Measurements from ENCODE around the gene IFT80.
"Not testable (repeated sequence)": the region's sequence is repeated elsewhere in the genome, so short reads cannot be mapped to it uniquely, and the experiment has no call there.

The IFT80 gene

DNA sequence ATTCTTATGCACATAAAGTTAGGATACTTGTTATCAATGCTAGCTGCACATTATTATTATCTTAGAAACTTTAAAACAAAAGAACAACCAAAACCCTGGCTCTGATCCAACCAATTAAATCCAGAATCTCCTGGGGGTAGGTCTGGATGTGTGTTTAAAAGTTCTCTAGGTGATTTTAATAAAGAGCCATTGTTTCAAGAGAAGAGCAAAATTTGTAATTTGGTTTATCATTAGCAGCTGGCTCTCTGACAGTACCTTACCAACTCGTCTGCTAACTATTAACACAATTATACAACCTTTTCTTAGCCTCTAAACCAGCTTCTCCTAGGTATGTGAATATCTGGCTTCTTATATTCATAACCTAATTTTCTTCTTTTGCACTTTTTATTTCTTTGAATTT lies 68.9 kb downstream of the IFT80 start:
- Histone ChIP-seq H3K4me2 (ENCODE audit: low read length) (no peak overlapping the region), H3F3A (ENCODE audit: insufficient read depth, low read length) (no peaks in the 10 kb centered on the region), H3K4me1 (ENCODE audit: insufficient read depth, low read length, severe bottlenecking) (no peaks in the 10 kb centered on the region), H3K9ac (ENCODE audit: low read length) (no peak overlapping the region), H3K79me2 (ENCODE audit: insufficient read depth, low read length) (no peaks in the 10 kb centered on the region), H3K9me2 (ENCODE audit: low read depth, low read length) (no peaks in the 10 kb centered on the region), H3K36me3 (ENCODE audit: insufficient read depth, low read length) (no peaks in the 10 kb centered on the region), H4K20me1 (ENCODE audit: insufficient read depth, low read length) (no peaks in the 10 kb centered on the region), H3K27me3 (ENCODE audit: insufficient read depth, low read length) (no peaks in the 10 kb centered on the region), H3K27ac (ENCODE audit: low read depth, low read length, poor library complexity, severe bottlenecking) (no peak overlapping the region), H2AFZ (ENCODE audit: low read length) (no peak overlapping the region), H3K4me3 (ENCODE audit: low read depth, low read length, poor library complexity, severe bottlenecking) (no peak overlapping the region), H3K9me3 (ENCODE audit: low read length) (no peaks in the 10 kb centered on the region)
- TF ChIP-seq, protein P1, sequence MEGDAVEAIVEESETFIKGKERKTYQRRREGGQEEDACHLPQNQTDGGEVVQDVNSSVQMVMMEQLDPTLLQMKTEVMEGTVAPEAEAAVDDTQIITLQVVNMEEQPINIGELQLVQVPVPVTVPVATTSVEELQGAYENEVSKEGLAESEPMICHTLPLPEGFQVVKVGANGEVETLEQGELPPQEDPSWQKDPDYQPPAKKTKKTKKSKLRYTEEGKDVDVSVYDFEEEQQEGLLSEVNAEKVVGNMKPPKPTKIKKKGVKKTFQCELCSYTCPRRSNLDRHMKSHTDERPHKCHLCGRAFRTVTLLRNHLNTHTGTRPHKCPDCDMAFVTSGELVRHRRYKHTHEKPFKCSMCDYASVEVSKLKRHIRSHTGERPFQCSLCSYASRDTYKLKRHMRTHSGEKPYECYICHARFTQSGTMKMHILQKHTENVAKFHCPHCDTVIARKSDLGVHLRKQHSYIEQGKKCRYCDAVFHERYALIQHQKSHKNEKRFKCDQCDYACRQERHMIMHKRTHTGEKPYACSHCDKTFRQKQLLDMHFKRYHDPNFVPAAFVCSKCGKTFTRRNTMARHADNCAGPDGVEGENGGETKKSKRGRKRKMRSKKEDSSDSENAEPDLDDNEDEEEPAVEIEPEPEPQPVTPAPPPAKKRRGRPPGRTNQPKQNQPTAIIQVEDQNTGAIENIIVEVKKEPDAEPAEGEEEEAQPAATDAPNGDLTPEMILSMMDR (IDR thresholded peaks at IDR 0.05; ENCODE audit: low read length): no peak
- TF ChIP-seq EZH2 (IDR thresholded peaks at IDR 0.05; ENCODE audit: borderline replicate concordance, low read length): no peak

GRCh38 chr3:160326286-160326685 lies 72.7 kb downstream of the IFT80 start:
- H3K9ac ChIP-seq (ENCODE audit: low read length); H3F3A ChIP-seq (ENCODE audit: insufficient read depth, low read length); H4K20me1 ChIP-seq (ENCODE audit: insufficient read depth, low read length); H3K9me3 ChIP-seq (ENCODE audit: low read length); H3K9me2 ChIP-seq (ENCODE audit: low read depth, low read length); H3K4me1 ChIP-seq (ENCODE audit: insufficient read depth, low read length, severe bottlenecking); H2AFZ ChIP-seq (ENCODE audit: low read length); H3K4me2 ChIP-seq (ENCODE audit: low read length); H3K27ac ChIP-seq (ENCODE audit: low read depth, low read length, poor library complexity, severe bottlenecking); H3K27me3 ChIP-seq (ENCODE audit: insufficient read depth, low read length); H3K79me2 ChIP-seq (ENCODE audit: insufficient read depth, low read length); H3K36me3 ChIP-seq (ENCODE audit: insufficient read depth, low read length); H3K4me3 ChIP-seq (ENCODE audit: low read depth, low read length, poor library complexity, severe bottlenecking): not testable (repeated sequence)

DNA sequence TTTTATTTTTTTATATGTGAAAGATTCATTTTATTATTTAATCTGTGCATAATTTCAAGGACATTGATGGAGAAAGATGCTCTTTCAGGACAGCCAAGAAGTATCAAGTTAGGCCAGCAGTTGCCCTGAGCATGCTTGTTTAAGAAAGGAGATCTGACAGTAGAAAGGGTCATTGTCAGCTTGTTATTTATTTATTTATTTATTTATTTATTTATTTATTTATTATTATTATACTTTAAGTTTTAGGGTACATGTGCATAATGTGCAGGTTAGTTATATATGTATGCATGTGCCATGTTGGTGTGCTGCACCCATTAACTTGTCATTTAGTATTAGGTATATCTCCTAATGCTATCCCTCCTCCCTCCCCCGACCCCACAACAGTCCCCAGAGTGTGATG lies 77.2 kb downstream of the IFT80 start:
- not testable (repeated sequence) for H3K9me2 ChIP-seq (ENCODE audit: low read depth, low read length); H3F3A ChIP-seq (ENCODE audit: insufficient read depth, low read length); H3K79me2 ChIP-seq (ENCODE audit: insufficient read depth, low read length); H3K4me2 ChIP-seq (ENCODE audit: low read length); H3K4me1 ChIP-seq (ENCODE audit: insufficient read depth, low read length, severe bottlenecking); H4K20me1 ChIP-seq (ENCODE audit: insufficient read depth, low read length); H3K9me3 ChIP-seq (ENCODE audit: low read length); H2AFZ ChIP-seq (ENCODE audit: low read length); H3K27me3 ChIP-seq (ENCODE audit: insufficient read depth, low read length); H3K4me3 ChIP-seq (ENCODE audit: low read depth, low read length, poor library complexity, severe bottlenecking); H3K27ac ChIP-seq (ENCODE audit: low read depth, low read length, poor library complexity, severe bottlenecking); H3K9ac ChIP-seq (ENCODE audit: low read length); H3K36me3 ChIP-seq (ENCODE audit: insufficient read depth, low read length)

- H3K4me2 ChIP-seq (ENCODE audit: low read length): no peak overlapping the region
- TF ChIP-seq EZH2 (IDR thresholded peaks at IDR 0.05; ENCODE audit: borderline replicate concordance, low read length): no peak
- TF ChIP-seq, protein P1 (IDR thresholded peaks at IDR 0.05; ENCODE audit: low read length): no peak
- no peaks in the 10 kb centered on the region for H3K9me3 ChIP-seq (ENCODE audit: low read length)
- no peaks in the 10 kb centered on the region for H3K4me1 ChIP-seq (ENCODE audit: insufficient read depth, low read length, severe bottlenecking)
- no peaks in the 10 kb centered on the region for H3K79me2 ChIP-seq (ENCODE audit: insufficient read depth, low read length)
- no peak overlapping the region for H3K27ac ChIP-seq (ENCODE audit: low read depth, low read length, poor library complexity, severe bottlenecking)
- peaks cover 5% of the 10 kb centered on the region; the same call in 1 of the 2 replicates for H3K36me3 ChIP-seq (ENCODE audit: insufficient read depth, low read length)
- H2AFZ ChIP-seq (ENCODE audit: low read length): no peak overlapping the region
- H3K27me3 ChIP-seq (ENCODE audit: insufficient read depth, low read length): no peaks in the 10 kb centered on the region
- no peak overlapping the region for H3K9ac ChIP-seq (ENCODE audit: low read length)
- H3K9me2 ChIP-seq (ENCODE audit: low read depth, low read length): no peaks in the 10 kb centered on the region; the same call in 1 of the 2 replicates
- H3K4me3 ChIP-seq (ENCODE audit: low read depth, low read length, poor library complexity, severe bottlenecking): no peak overlapping the region
- H4K20me1 ChIP-seq (ENCODE audit: insufficient read depth, low read length): no peaks in the 10 kb centered on the region
- H3F3A ChIP-seq (ENCODE audit: insufficient read depth, low read length): no peaks in the 10 kb centered on the region
Measured at GRCh38 chr3:160319322-160319721, 79.7 kb downstream of the IFT80 start.

Data from OCI-LY1 (cell line).